Mesothelial cell of epicardium (in vitro differentiated cells): Measurements from ENCODE around the gene SDR9C7. TPM values are rescaled to one million over a fixed set of nuclear protein-coding genes. Genes with fewer than 3 reads are reported as not detected.
"Not testable (repeated sequence)": the region's sequence is repeated elsewhere in the genome, so short reads cannot be mapped to it uniquely, and the experiment has no call there.

Experiments
- DNase-seq, 2 experiments: peaks; one replicate each; pipeline ENCODE4 v3.0.0; 2021; ENCODE audit warnings: low spot score in 2 of 2; ENCODE audit not compliant: unreplicated experiment in 2 of 2
- H3K27ac Mint-ChIP-seq: 2 replicates; pipeline ENCODE4 v1.8.0; 2021; ENCODE audit warnings: mixed read lengths
- H3K27me3 Mint-ChIP-seq: 2 replicates; pipeline ENCODE4 v1.8.0; 2021; ENCODE audit warnings: low read depth, mixed read lengths
- H3K36me3 Mint-ChIP-seq: 2 replicates; pipeline ENCODE4 v1.8.0; 2021; ENCODE audit warnings: mixed read lengths
- H3K4me1 Mint-ChIP-seq: 2 replicates; pipeline ENCODE4 v1.8.0; 2021; ENCODE audit warnings: mixed read lengths
- H3K4me3 Mint-ChIP-seq: 2 replicates; pipeline ENCODE4 v1.8.0; 2021; ENCODE audit warnings: mild to moderate bottlenecking, moderate library complexity, mixed read lengths
- H3K9me3 Mint-ChIP-seq: 2 replicates; pipeline ENCODE4 v1.8.0; 2021; ENCODE audit warnings: mixed read lengths
- total RNA-seq: library from RNA; stranded (reverse); gene quantifications from 3 replicates; pipeline ENCODE4 v1.2.1, GENCODE V29; 2021
- TF ChIP-seq, protein P1 (sequence below): fragments of 200-600 bp; sonication (generic); IDR thresholded peaks from one replicate; pipeline ENCODE4 v1.5.0; 2021; ENCODE audit warnings: antibody characterized with exemption; ENCODE audit not compliant: unreplicated experiment

The SDR9C7 gene
- total RNA-seq, 1 donor from 2014 or later: 0.40 TPM

DNA sequence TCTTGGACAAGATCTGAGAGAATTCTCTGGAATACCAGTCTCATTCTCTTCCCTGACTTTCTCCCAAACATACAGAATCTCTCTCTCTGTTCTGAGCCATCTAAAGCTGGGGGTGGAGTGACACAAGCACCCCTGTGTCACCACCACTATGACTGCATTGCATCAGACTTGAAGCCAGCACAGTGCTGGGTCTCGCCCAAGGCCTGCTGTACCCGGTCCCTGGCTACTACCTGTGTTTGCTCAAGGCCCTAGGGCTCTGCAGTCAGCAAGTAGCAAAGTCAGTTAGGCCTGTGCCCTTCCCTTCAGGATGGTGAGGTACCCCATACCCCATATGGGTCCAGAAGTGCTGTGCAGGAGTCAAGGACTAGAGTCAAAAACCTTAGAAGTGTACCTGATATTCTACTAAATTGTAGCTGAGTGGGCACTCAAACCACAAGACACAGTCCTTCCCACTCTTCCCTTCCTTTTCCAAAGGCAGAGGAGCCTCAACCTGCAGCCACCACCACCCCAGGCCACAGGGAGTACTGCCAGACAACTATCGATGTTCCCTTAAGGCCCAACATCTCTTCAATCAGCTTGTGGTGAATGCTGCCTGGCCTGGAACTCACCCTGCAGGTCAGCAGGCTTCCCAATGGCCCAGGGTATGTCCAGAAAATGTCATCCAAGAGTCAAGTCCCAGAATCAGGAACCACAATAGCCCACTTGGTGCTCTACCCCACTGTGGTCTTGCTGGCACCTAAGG lies 44.4 kb upstream of the SDR9C7 start:
- no peak overlapping the region for H3K4me3 Mint-ChIP-seq
- TF ChIP-seq, protein P1, sequence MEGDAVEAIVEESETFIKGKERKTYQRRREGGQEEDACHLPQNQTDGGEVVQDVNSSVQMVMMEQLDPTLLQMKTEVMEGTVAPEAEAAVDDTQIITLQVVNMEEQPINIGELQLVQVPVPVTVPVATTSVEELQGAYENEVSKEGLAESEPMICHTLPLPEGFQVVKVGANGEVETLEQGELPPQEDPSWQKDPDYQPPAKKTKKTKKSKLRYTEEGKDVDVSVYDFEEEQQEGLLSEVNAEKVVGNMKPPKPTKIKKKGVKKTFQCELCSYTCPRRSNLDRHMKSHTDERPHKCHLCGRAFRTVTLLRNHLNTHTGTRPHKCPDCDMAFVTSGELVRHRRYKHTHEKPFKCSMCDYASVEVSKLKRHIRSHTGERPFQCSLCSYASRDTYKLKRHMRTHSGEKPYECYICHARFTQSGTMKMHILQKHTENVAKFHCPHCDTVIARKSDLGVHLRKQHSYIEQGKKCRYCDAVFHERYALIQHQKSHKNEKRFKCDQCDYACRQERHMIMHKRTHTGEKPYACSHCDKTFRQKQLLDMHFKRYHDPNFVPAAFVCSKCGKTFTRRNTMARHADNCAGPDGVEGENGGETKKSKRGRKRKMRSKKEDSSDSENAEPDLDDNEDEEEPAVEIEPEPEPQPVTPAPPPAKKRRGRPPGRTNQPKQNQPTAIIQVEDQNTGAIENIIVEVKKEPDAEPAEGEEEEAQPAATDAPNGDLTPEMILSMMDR: no peak
- no peaks in the 10 kb centered on the region for H3K4me1 Mint-ChIP-seq
- no peaks in the 10 kb centered on the region for H3K27me3 Mint-ChIP-seq
- H3K9me3 Mint-ChIP-seq: peaks cover 4% of the 10 kb centered on the region
- DNase-seq: no peak
- no peak overlapping the region for H3K27ac Mint-ChIP-seq
- H3K36me3 Mint-ChIP-seq: peaks cover 2% of the 10 kb centered on the region

DNA sequence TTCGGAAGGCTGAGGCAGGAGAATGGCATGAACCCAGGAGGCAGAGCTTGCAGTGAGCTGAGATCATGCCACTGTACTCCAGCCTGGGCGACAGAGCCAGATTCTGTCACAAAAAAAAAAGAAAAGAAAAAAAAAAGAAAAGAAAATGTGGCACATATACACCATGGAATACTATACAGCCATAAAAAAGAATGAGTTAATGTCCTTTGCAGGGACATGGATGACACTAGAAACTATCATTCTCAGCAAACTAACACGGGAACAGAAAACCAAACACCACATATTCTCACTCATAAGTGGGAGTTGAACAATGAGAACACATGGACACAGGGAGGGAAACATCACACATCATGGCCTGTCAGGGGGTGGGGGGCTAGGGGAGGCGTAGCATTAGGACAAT lies 43.2 kb upstream of the SDR9C7 start:
- H3K4me3 Mint-ChIP-seq, H3K4me1 Mint-ChIP-seq, H3K36me3 Mint-ChIP-seq, H3K27me3 Mint-ChIP-seq, H3K9me3 Mint-ChIP-seq, DNase-seq, H3K27ac Mint-ChIP-seq: not testable (repeated sequence)

DNA sequence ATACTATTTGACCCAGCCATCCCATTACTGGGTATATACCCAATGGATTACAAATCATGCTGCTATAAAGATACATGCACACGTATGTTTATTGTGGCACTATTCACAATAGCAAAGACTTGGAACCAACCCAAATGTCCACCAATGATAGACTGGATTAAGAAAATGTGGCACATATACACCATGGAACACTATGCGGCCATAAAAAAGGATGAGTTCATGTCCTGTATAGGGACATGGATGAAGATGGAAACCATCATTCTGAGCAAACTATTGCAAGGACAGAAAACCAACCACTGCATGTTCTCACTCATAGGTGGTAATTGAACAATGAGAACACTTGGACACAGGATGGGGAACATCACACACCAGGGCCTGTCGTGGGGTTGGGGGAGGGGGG lies 40.0 kb upstream of the SDR9C7 start:
- H3K4me1 Mint-ChIP-seq, H3K4me3 Mint-ChIP-seq, DNase-seq, H3K9me3 Mint-ChIP-seq, H3K36me3 Mint-ChIP-seq, H3K27ac Mint-ChIP-seq: not testable (repeated sequence)
- H3K27me3 Mint-ChIP-seq: peaks cover 22% of the 10 kb centered on the region

DNA sequence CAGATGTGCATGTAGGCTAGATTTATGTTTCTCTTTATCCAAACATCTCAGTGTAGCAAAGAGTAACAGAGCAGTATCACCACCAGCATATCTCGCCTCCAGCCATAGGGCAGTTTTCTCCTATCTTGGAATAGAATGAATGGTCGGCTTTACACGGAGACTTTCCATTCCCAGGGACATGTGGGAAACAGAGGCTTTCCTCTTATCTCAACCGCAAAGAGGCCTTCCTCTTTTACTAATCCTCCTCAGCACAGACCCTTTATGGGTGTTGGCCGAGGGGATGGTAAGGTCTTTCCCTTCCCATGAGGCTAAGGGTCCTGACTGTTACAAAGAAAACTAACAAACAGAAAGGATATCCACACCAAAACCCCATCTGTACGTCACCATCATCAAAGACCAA lies 34.7 kb upstream of the SDR9C7 start:
- not testable (repeated sequence) for H3K4me3 Mint-ChIP-seq, H3K36me3 Mint-ChIP-seq, H3K27ac Mint-ChIP-seq, DNase-seq, H3K4me1 Mint-ChIP-seq, H3K9me3 Mint-ChIP-seq
- peaks cover 22% of the 10 kb centered on the region for H3K27me3 Mint-ChIP-seq

DNA sequence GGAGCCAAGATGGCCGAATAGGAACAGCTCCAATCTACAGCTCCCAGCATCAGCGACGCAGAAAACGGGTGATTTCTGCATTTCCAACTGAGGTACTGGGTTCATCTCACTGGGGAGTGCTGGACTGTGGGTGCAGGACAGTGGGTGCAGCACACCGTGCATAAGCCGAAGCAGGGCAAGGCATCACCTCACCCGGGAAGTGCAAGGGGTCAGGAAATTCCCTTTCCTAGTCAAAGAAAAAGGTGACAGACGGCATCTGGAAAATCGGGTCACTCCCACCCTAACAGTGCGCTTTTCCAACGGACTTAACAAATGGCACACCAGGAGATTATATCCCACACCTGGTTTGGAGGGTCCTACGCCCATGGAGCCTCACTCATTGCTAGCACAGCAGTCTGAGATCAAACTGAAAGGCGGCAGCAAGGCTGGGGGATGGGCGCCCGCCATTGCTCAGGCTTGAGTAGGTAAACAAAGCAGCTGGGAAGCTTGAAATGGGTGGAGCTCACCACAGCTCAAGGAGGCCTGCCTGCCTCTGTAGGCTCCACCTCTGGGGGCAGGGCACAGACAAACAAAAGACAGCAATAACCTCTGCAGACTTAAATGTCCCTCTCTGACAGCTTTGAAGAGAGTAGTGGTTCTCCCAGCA lies 31.9 kb upstream of the SDR9C7 start:
- H3K36me3 Mint-ChIP-seq, H3K4me1 Mint-ChIP-seq, H3K9me3 Mint-ChIP-seq, H3K4me3 Mint-ChIP-seq, H3K27ac Mint-ChIP-seq, DNase-seq: not testable (repeated sequence)
- H3K27me3 Mint-ChIP-seq: peaks cover 16% of the 10 kb centered on the region

DNA sequence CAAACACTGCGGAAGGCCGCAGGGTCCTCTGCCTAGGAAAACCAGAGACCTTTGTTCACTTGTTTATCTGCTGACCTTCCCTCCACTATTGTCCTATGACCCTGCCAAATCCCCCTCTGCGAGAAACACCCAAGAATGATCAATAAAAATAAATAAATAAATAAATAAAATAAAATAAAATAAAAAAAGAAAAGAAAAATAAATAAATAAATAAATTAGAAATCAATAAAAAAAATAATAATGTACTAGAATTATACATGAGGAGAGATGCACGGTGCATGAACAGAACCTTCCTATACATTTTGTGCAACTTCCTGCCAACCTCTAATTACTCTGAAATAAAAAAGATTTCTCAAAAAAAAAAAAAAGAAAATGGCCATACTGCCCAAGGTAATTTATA lies 30.9 kb upstream of the SDR9C7 start:
- DNase-seq, H3K36me3 Mint-ChIP-seq, H3K4me1 Mint-ChIP-seq, H3K4me3 Mint-ChIP-seq, H3K27ac Mint-ChIP-seq: not testable (repeated sequence)
- Mint-ChIP-seq H3K9me3 (peaks cover 15% of the 10 kb centered on the region), H3K27me3 (peaks cover 12% of the 10 kb centered on the region)

DNA sequence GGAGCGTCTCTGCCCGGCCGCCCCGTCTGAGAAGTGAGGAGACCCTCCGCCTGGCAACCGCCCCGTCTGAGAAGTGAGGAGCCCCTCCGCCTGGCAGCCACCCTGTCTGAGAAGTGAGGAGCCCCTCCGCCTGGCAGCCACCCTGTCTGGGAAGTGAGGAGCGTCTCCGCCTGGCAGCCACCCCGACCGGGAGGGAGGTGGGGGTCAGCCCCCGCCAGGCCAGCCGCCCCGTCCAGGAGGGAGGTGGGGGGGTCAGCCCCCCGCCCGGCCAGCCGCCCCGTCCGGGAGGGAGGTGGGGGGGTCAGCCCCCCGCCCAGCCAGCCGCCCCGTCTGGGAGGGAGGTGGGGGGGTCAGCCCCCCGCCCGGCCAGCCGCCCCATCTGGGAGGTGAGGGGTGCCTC lies 29.3 kb upstream of the SDR9C7 start:
- not testable (repeated sequence) for H3K4me1 Mint-ChIP-seq, DNase-seq, H3K27ac Mint-ChIP-seq, H3K27me3 Mint-ChIP-seq, H3K4me3 Mint-ChIP-seq, H3K36me3 Mint-ChIP-seq
- H3K9me3 Mint-ChIP-seq: peaks cover 24% of the 10 kb centered on the region

DNA sequence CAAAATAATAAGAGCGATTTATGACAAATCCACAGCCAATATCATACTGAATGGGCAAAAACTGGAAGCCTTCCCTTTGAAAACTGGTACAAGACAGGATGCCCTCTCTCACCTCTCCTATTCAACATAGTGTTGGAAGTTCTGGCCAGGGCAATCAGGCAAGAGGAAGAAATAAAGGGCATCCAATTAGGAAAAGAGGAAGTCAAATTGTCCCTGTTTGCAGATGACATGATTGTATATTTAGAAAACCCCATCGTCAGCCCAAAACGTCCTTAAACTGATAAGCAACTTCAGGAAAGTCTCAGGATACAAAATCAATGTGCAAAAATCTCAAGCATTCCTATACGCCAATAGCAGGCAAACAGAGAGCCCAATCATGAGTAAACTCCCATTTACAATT lies 28.0 kb upstream of the SDR9C7 start:
- not testable (repeated sequence) for H3K4me3 Mint-ChIP-seq, H3K36me3 Mint-ChIP-seq, DNase-seq, H3K27me3 Mint-ChIP-seq, H3K27ac Mint-ChIP-seq, H3K4me1 Mint-ChIP-seq
- H3K9me3 Mint-ChIP-seq: peaks cover 24% of the 10 kb centered on the region

DNA sequence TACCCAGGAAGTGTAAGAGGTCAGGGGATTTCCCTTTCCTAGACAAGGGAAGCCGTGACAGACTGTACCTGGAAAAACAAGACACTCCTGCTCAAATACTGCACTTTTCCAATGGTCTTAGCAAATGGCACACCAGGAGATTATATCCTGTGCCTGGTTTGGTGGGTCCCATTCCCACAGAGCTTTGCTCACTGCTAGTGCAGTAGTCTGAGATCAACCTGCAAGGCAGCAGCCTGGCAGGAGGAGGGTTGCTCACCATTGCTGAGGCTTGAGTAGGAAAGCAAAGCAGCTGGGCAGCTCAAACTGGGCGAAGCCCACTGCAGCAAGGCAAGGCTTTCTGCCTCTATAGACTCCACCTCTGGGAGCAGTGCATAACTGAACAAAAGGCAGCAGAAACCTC lies 24.2 kb upstream of the SDR9C7 start:
- Mint-ChIP-seq H3K36me3 (no peaks in the 10 kb centered on the region), H3K4me3 (no peak overlapping the region), H3K4me1 (peaks cover 16% of the 10 kb centered on the region), H3K9me3 (peaks cover 24% of the 10 kb centered on the region), H3K27me3 (peaks cover 12% of the 10 kb centered on the region), H3K27ac (no peak overlapping the region)
- no peak for DNase-seq
- TF ChIP-seq, protein P1: no peak
